Measurements from ENCODE around the gene GDI2.

DNA sequence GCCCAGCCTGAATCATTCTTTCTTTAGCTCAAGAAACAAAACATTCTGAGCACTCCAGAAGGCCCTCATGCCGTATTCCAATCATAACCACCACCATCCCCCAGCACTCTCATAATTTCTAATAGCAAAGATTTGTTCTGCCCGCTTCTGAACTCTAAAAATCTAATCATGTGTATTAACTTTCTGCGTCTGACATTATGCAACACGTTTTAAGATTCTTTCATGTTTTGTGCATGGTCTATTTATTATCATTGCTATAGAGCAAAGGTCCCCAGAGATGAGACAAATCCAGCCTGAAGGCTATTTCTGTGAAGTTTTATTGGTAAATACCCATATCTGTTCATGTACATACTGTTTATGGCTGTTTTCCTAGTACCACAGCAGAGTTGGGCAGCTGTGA is 8.8 kb downstream of the GDI2 start:
- TF ChIP-seq, protein P1, sequence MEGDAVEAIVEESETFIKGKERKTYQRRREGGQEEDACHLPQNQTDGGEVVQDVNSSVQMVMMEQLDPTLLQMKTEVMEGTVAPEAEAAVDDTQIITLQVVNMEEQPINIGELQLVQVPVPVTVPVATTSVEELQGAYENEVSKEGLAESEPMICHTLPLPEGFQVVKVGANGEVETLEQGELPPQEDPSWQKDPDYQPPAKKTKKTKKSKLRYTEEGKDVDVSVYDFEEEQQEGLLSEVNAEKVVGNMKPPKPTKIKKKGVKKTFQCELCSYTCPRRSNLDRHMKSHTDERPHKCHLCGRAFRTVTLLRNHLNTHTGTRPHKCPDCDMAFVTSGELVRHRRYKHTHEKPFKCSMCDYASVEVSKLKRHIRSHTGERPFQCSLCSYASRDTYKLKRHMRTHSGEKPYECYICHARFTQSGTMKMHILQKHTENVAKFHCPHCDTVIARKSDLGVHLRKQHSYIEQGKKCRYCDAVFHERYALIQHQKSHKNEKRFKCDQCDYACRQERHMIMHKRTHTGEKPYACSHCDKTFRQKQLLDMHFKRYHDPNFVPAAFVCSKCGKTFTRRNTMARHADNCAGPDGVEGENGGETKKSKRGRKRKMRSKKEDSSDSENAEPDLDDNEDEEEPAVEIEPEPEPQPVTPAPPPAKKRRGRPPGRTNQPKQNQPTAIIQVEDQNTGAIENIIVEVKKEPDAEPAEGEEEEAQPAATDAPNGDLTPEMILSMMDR (IDR thresholded peaks at IDR 0.05; ENCODE audit: low read depth, low read length, poor library complexity, severe bottlenecking), result no peak
- no peak for TF ChIP-seq EZH2phosphoT487 (IDR thresholded peaks at IDR 0.05; ENCODE audit: borderline replicate concordance, low read length)

Measured in DOHH2 (cell line).